ENCODE measurements around the gene SOD1.

SOD1 gene

GRCh38 chr21:31710586-31710985 is 51.1 kb downstream of the SOD1 start:
- TF ChIP-seq, protein P1, sequence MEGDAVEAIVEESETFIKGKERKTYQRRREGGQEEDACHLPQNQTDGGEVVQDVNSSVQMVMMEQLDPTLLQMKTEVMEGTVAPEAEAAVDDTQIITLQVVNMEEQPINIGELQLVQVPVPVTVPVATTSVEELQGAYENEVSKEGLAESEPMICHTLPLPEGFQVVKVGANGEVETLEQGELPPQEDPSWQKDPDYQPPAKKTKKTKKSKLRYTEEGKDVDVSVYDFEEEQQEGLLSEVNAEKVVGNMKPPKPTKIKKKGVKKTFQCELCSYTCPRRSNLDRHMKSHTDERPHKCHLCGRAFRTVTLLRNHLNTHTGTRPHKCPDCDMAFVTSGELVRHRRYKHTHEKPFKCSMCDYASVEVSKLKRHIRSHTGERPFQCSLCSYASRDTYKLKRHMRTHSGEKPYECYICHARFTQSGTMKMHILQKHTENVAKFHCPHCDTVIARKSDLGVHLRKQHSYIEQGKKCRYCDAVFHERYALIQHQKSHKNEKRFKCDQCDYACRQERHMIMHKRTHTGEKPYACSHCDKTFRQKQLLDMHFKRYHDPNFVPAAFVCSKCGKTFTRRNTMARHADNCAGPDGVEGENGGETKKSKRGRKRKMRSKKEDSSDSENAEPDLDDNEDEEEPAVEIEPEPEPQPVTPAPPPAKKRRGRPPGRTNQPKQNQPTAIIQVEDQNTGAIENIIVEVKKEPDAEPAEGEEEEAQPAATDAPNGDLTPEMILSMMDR (IDR thresholded peaks at IDR 0.05; ENCODE audit: control insufficient read depth, extremely low read depth, insufficient read depth): no peak
- DNase-seq (ENCODE audit: low read depth): no peak
- no peak overlapping the region for H3K4me3 ChIP-seq (ENCODE audit: low read depth, low read length)

DNA sequence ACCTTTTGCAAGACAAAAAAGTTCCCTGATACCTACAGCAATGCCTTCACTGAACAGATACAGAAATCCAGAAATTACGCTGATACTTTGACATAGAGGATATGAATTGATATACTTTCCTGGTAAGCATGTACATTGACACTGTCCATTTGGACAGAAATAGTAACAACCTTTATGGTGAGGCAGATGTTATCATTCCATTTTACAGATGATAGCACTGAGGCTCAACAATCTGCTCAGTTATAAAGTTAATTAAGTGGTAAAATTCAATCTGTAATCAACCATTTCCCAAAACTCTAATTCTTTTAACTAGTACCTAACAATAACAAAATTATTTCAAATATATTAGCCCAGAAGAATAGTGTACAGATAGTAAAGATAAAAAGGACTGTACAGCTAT is 51.8 kb downstream of the SOD1 start:
- DNase-seq (ENCODE audit: low read depth): no peak
- TF ChIP-seq, protein P1 (IDR thresholded peaks at IDR 0.05; ENCODE audit: control insufficient read depth, extremely low read depth, insufficient read depth): no peak
- H3K4me3 ChIP-seq (ENCODE audit: low read depth, low read length): no peak overlapping the region

DNA sequence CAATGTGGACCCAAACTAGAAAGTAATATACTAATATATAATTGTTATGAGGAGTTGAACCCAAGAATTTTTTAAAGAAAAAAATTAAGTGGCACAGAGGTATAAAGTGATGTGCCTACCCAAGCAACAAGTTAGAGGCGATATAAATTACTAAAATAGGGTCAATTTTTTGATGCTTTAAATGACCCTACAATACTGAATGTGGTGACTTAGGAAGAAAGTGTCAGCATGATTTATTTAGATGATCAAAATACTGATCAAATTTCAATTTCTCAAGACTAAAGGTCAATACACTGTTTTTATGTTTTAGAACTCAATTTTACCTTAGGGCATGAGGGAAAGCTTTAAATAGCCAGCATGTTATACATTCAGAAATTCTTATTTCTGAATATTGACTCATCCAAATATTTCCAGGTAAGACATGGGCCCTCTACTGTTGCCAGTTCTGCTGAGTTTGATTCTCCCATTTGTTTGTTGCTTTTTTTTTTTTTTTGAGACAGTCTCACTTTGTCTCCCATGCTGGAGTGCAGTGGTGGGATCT is 52.3 kb downstream of the SOD1 start:
- no peak for DNase-seq (ENCODE audit: low read depth)
- H3K4me3 ChIP-seq (ENCODE audit: low read depth, low read length): no peak overlapping the region
- TF ChIP-seq, protein P1 (IDR thresholded peaks at IDR 0.05; ENCODE audit: control insufficient read depth, extremely low read depth, insufficient read depth): no peak

GRCh38 chr21:31713115-31713514 is 53.6 kb downstream of the SOD1 start:
- H3K4me3 ChIP-seq (ENCODE audit: low read depth, low read length): no peak overlapping the region
- DNase-seq (ENCODE audit: low read depth): no peak

GRCh38 chr21:31713973-31714740 is 54.7 kb downstream of the SOD1 start:
- DNase-seq (ENCODE audit: low read depth): no peak
- TF ChIP-seq, protein P1 (IDR thresholded peaks at IDR 0.05; ENCODE audit: control insufficient read depth, extremely low read depth, insufficient read depth): no peak
- H3K4me3 ChIP-seq (ENCODE audit: low read depth, low read length): no peak overlapping the region

More at GRCh38 chr21:31713115-31713514, 53.6 kb downstream of the SOD1 start:
- TF ChIP-seq, protein P1 (IDR thresholded peaks at IDR 0.05; ENCODE audit: control insufficient read depth, extremely low read depth, insufficient read depth): no peak

DNA sequence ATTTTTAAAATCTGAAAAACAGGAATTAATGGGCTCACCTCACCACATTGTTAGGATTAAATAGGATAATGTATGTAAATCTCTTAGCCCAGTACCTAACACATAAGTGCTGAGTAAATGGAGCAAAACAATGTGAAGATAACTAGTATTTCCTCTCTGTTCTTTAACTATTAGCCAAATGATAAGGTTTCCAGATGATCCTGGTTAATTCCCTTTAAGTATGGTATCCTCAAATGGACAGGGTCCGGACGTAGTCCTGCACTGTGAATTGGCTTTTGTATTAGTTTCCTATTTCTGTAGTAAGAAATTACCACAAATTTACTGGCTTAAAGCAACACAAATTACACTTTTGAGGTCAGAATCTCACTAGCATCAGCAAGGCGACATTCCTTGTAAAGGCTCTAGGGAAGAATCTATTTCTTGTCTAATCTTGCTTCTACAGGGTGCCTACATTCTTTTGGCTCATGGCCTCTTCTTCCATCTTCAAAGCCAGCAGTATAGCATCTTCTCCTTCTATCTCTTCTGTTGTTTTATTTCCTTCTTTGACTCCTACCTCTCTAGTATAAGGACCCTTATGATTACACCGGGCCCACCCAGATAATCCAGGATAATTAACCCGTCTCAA is 55.4 kb downstream of the SOD1 start:
- DNase-seq (ENCODE audit: low read depth): no peak
- no peak overlapping the region for H3K4me3 ChIP-seq (ENCODE audit: low read depth, low read length)
- TF ChIP-seq, protein P1 (IDR thresholded peaks at IDR 0.05; ENCODE audit: control insufficient read depth, extremely low read depth, insufficient read depth): no peak

All from LNCaP clone FGC (cell line).